GM18909 (cell line): ENCODE results near the gene SRPK2.
"Not testable (repeated sequence)": the region's sequence is repeated elsewhere in the genome, so short reads cannot be mapped to it uniquely, and the experiment has no call there.

Source experiments
- ATAC-seq: cut with Tn5 transposase; IDR thresholded peaks from one replicate; pipeline ENCODE4 v1.9.1; 2021; ENCODE audit warnings: mild to moderate bottlenecking; ENCODE audit not compliant: unreplicated experiment, poor library complexity

The SRPK2 gene

GRCh38 chr7:105268511-105269392 lies 120.0 kb downstream of the SRPK2 start:
- peak; percentile 68 for ATAC-seq

- peak; percentile 52 for ATAC-seq
Observed at GRCh38 chr7:105268056-105268455, 120.7 kb downstream of the SRPK2 start.

GRCh38 chr7:105267244-105267643 lies 121.5 kb downstream of the SRPK2 start:
- no peak for ATAC-seq

GRCh38 chr7:105264707-105265106 lies 124.0 kb downstream of the SRPK2 start:
- no peak for ATAC-seq

- no peak for ATAC-seq
Observed at GRCh38 chr7:105261689-105262088, 127.0 kb downstream of the SRPK2 start.

GRCh38 chr7:105260201-105260871 lies 128.4 kb downstream of the SRPK2 start:
- not testable (repeated sequence) for ATAC-seq

GRCh38 chr7:105258919-105259318 lies 129.8 kb downstream of the SRPK2 start:
- ATAC-seq, result not testable (repeated sequence)

- ATAC-seq, result no peak
Observed at GRCh38 chr7:105257338-105257737, 131.4 kb downstream of the SRPK2 start.

GRCh38 chr7:105256761-105257231 lies 131.9 kb downstream of the SRPK2 start:
- no peak for ATAC-seq

GRCh38 chr7:105250706-105251105 lies 138.0 kb downstream of the SRPK2 start:
- ATAC-seq, result no peak

GRCh38 chr7:105250239-105250638 lies 138.5 kb downstream of the SRPK2 start:
- no peak for ATAC-seq

- ATAC-seq, result no peak
Observed at GRCh38 chr7:105249216-105249615, 139.5 kb downstream of the SRPK2 start.

GRCh38 chr7:105246679-105247078 lies 142.0 kb downstream of the SRPK2 start:
- no peak for ATAC-seq

- ATAC-seq, result no peak
Observed at GRCh38 chr7:105246256-105246655, 142.5 kb downstream of the SRPK2 start.

- ATAC-seq, result peak; percentile 56
Observed at GRCh38 chr7:105245398-105246114, 143.2 kb downstream of the SRPK2 start.

- ATAC-seq, result no peak
Observed at GRCh38 chr7:105244594-105244993, 144.1 kb downstream of the SRPK2 start.

- ATAC-seq, result no peak
Observed at GRCh38 chr7:105241198-105241597, 147.5 kb downstream of the SRPK2 start.

GRCh38 chr7:105238198-105238765 lies 150.4 kb downstream of the SRPK2 start:
- ATAC-seq, result no peak

GRCh38 chr7:105234886-105235285 lies 153.8 kb downstream of the SRPK2 start:
- ATAC-seq, result no peak

- ATAC-seq, result not testable (repeated sequence)
Observed at GRCh38 chr7:105232829-105233291, 155.9 kb downstream of the SRPK2 start.
